Hematopoietic multipotent progenitor cell treated with erythropoietin and hydrocortisone succinate and interleukin-3 and kit ligand, for 17 days (in vitro differentiated cells): ENCODE measurements around the gene GH1.
A peak's percentile ranks its signal among the peaks of the same experiment; 100 is the strongest.
"Not testable (repeated sequence)": the region's sequence is repeated elsewhere in the genome, so short reads cannot be mapped to it uniquely, and the experiment has no call there.

Source experiments
- DNase-seq: peaks from one replicate; pipeline ENCODE4 v3.0.0-alpha.2; 2015; ENCODE audit warnings: low spot score

GH1 gene

GRCh38 chr17:63918789-63919305 is at the start of gene GH1:
GH1 (minus strand) TSS chr17:63918839; CDS start chr17:63918776, 63 bp downstream.
- not testable (repeated sequence) for DNase-seq

- no peak for DNase-seq
Observed at GRCh38 chr17:63967953-63968352, 49.3 kb upstream of the GH1 start.

- DNase-seq: no peak
Observed at GRCh38 chr17:63966646-63967264, 48.1 kb upstream of the GH1 start.

GRCh38 chr17:63963123-63963522 is 44.5 kb upstream of the GH1 start:
- no peak for DNase-seq

DNA sequence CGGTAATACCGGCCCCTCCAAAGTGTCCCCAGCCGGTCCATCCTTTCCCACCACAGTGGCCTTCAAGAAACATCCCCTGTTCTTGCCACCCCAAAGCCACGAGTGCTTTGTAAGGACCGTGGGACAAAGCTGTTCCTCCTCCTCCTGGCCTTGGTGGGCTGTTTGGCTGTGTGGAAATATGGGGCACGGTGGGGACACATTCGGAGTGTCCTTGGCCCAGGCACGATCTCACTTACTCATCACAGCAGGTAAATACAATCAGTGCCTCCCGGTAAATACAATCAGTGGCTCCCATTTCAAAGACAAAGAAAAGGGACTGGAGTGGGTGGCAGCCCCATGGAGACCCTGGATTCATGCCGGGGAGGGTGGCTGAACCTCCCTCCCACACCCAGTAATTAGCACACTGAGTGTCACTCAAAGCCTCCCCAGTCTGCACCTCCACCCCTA is 43.7 kb upstream of the GH1 start:
- no peak for DNase-seq

- DNase-seq: peak; percentile 69
Observed at GRCh38 chr17:63961355-63962212, 42.9 kb upstream of the GH1 start.

- no peak for DNase-seq
Observed at GRCh38 chr17:63960430-63960829, 41.8 kb upstream of the GH1 start.

DNA sequence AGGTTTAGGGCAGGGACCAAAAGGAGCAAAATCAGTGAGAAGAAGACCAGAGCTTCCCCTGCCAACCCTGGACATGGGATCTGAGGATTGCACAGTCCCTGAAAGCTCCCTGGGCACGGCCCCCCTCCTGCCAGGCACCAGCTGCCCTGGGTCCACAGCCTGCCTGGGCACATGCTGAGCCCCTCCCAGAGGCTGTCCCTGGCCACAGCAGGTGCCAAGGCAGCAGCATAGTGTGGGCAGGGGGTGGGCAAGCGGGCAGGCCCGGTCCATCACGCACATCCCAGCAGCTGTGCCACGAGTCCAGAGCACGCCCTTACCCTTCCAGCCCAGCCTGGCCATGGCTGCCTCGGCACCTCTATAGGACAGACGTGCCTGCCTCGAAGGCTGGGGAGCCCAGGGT is 41.4 kb upstream of the GH1 start:
- DNase-seq: no peak

GRCh38 chr17:63956296-63956920 is 37.8 kb upstream of the GH1 start:
- DNase-seq: no peak

- no peak for DNase-seq
Observed at GRCh38 chr17:63955791-63956190, 37.2 kb upstream of the GH1 start.

DNA sequence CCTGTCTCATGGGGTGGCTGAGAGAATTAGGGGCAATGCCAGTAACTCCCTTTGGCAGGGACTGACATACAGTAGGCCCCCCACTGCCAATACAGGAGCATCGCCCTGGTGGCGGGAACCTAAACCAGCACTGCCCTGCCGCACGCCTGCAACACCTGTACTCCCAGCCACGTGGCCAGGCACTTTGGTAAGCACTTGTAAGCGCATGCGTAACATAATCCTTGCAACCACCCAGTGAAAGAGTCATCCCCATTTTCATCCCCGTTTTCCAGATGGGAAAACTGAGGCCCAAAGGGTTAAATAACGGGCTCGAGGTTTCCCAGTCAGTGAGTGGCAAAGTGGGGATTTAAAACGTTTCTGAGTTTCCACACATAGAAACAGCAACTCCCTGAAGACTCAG is 36.6 kb upstream of the GH1 start:
- no peak for DNase-seq

- no peak for DNase-seq
Observed at GRCh38 chr17:63954402-63955063, 35.9 kb upstream of the GH1 start.

DNA sequence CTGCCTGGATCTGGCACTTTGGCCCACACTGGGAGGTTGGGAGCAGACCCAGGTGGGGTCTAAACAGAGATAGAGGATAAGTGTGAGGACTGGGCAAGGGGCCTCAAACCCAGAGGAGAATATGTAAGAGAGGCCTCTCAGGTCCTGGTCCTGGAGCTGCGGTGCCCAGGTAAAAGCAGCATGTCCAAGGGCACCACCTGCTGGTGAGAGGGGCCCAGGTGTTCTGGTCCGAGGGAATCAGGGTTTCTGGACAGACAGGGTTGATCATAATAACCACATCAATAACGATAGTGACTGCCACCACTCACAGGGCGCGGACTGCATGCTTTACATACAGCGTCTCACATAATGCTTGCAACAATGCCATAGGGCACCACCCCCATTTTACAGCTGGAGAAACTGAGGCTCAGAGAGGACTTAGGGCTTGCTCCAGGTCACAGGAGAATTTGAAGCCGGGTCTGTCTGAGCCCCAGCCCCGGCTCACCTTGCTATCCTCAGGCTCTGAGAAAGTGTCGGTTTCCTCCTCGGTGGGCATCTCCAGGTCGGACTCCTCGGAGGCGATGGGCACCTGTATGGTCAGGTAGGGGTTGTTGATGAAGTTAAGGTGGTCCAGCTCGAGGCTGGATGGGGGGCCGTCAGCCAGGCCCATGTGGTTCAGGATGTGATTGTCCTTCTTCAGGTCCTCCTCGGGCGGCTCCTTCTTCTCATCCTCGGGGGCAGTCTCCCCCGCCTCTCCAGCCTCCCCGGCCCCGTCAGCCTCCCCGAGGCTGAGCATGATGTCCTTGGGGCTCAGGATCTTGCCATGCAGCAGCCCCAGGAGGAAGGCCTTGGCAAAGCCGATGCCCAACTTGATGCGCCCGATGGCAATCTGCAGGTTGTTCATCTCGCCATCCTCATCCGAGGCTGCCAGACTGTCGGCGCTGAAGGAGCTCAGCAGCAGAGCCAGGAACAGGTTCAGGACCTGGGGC is 32.6 kb upstream of the GH1 start:
- DNase-seq: peak; percentile 9

DNA sequence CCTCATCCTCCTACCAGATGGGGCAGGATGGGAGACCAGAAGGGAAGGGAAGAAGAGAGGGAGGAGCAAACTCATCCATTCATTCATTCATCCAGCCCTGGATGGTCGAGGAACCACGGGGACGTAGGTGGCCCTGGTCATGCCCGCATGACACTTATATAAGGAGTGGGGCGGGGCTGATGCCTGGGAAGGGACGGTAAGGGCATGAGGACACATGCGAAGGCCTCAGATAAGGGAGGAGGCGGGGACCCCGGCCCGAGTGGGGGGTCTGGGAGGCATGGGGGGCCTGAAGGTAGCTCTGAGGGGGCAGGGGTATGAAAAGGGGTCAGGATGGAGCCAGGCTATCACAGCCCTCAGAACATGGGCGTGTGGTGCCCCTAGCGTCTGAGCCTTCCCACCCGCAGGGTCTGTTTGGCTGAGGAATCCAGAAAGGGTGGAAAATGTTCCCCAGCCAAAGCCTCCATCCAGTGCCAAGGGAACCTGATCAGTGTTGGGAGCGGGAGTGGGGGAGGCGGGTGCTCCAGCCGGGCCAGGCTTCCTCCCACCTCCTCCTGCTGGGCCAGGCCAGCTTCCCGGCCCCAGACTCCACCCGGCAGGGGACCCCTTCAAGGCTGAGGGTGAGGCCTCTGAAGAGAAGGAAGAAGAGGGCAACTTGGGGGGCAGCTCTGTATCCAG is 31.1 kb upstream of the GH1 start:
- DNase-seq: no peak

DNA sequence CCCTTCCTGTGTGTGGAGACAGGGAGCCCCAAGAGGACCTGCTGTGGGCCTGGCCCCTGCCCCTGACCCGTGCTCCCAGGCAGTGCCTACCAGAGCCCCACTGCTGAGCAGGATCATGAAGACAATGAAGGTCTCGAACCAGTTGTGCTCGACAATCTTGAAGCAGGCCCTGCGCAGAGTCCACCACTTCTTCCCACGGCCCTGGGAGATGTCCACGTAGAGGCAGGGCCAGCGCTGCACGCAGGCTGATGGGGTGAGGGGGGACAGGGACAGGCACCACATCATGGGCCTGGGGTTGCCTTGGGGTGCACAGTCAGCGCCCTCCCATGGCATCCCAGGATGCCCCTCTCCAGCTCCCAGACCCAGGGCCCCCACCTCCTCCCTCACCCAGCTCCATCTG is 29.9 kb upstream of the GH1 start:
- DNase-seq: no peak

- no peak for DNase-seq
Observed at GRCh38 chr17:63947711-63948330, 29.2 kb upstream of the GH1 start.

DNA sequence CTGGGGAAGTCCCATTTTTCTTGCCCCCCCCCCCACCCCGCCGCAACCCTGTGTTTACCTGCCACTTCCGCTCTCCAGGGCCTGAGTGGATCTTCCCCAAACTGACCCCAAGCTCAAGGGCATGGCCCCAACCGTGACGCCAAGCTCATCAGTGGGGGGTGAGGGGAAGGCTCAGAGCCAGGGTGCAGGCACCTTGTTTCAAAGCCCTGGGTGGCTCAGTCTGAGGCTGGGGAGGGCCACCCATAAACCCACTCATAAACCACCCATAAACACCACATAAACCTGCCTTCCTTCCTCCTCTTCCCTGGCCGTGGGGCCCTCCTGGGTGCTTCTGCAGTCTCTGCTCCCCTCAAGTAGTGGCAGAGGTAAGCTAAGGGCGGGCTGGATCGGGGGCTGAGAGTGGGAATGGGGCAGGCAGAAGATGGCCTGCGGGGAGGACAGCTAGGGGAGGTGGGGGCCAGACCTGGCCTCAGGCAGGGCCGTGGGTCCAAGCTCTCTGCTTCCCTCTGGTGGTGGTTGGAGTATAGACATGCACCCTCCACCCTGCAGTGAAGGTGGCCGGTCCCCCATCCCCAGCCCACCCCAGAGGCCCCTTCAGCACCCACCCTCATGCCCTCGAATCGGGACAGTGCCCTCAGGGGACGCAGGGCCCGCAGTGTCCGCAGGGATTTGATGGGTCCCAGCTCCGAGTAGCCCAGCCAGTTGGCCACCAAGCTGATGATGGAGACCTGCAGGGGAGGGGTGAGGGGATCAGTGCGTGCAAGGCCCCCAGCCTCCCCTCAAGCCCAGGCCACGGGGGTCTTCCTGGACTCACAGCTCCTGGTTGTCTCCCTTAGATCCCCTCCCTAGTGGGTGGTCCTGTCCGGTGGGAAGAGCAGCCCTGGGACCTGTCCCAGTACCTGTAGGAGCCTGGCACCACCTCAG is 28.1 kb upstream of the GH1 start:
- peak; percentile 55 for DNase-seq

DNA sequence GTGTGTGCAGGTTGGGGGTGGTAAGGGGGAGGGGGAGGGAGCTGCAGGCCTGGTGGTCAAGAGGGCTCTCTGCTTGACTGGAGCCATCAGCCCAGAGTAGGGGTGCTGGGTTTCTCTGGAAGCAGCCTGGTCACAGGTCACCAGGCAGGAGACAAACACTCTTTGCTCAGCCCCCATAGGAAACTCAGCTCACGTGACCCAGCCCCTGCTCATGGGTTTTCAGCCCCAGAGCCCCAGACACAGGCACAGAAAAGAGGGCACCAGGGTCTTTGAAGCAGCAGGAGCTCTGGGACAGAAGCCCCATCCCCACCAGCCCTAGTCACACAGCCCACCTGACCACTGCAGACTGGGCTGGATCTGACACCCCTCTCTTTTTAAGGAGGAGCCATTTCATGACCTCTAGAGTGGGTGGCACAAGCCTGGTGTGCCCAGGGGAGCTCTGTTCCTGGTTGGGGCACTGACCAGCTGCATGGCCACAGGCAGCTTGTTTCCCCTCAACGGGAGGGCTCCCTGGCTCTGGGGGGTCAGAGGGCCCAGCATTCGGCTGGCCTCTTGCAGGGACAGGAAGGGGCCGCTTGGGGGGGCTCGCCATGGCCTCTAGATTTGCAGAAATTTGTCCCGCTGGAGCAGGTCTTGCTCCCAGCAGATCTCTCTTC is 27.3 kb upstream of the GH1 start:
- no peak for DNase-seq
